Cardiac muscle cell (in vitro differentiated cells and primary cell): Measurements from ENCODE around the gene P2RY6. TPM values are rescaled to one million over a fixed set of nuclear protein-coding genes. Genes with fewer than 3 reads are reported as not detected.

Experiments
- DNase-seq, 2 donors: peaks; one replicate each; pipeline versions ENCODE4 v3.0.0 to v3.0.0-alpha.2; 2010 to 2017; ENCODE audit warnings: low read depth in 1 of 2, low spot score in 1 of 2
- H3K27ac ChIP-seq: fragments of 200-600 bp; sonication (generic); 2 replicates; pipeline ENCODE4 v1.5.1; 2016
- H3K27me3 ChIP-seq: fragments of 200-600 bp; sonication (generic); 2 replicates; pipeline ENCODE4 v1.6.0; 2016; ENCODE audit warnings: control low read depth
- H3K36me3 ChIP-seq: fragments of 200-600 bp; sonication (generic); 2 replicates; pipeline ENCODE4 v1.5.1; 2016; ENCODE audit warnings: control low read depth
- H3K4me1 ChIP-seq: fragments of 200-600 bp; sonication (generic); 2 replicates; pipeline ENCODE4 v1.8.1; 2017; ENCODE audit warnings: low read depth, mild to moderate bottlenecking, mixed run types
- H3K4me3 ChIP-seq: fragments of 200-600 bp; sonication (generic); 2 replicates; pipeline ENCODE4 v1.5.1; 2016; ENCODE audit warnings: mild to moderate bottlenecking
- H3K9me3 ChIP-seq: fragments of 200-600 bp; sonication (generic); 2 replicates; pipeline ENCODE4 v1.5.1; 2017; ENCODE audit warnings: low read depth, mild to moderate bottlenecking, control low read depth
- CTCF ChIP-seq: IDR thresholded peaks from 2 replicates; pipeline ENCODE4 v1.5.1; 2012; ENCODE audit warnings: low read depth, mild to moderate bottlenecking, low read length
- polyA plus RNA-seq: library from polyadenylated mRNA; unstranded; fragments of >200 nt; fragmentation: Nextera tagmentation; extraction: Ambion mirVana; gene quantifications from 2 replicates; pipeline ENCODE4 v1.2.1, GENCODE V29; 2016
- total RNA-seq: library from RNA; depleted of rRNA; stranded (reverse); fragments of >200 nt; gene quantifications from 2 replicates; pipeline ENCODE4 v1.2.3, GENCODE V29; 2016

Gene P2RY6
- total and polyA plus RNA-seq, 2 experiments from 2014 or later: 0.39 TPM; not detected in 1

GRCh38 chr11:73297702-73298101 is 25.6 kb downstream of the P2RY6 start:
- no peak for TF ChIP-seq CTCF
- H3K27ac ChIP-seq: no peak overlapping the region
- H3K4me3 ChIP-seq: no peak overlapping the region
- H3K4me1 ChIP-seq: no peaks in the 10 kb centered on the region
- no peaks in the 10 kb centered on the region for H3K9me3 ChIP-seq
- no peaks in the 10 kb centered on the region for H3K36me3 ChIP-seq
- peaks cover 4% of the 10 kb centered on the region for H3K27me3 ChIP-seq
- no peak for DNase-seq

GRCh38 chr11:73298233-73298632 is 26.1 kb downstream of the P2RY6 start:
- H3K27ac ChIP-seq: no peak overlapping the region
- no peaks in the 10 kb centered on the region for H3K9me3 ChIP-seq
- H3K36me3 ChIP-seq: no peaks in the 10 kb centered on the region
- no peak overlapping the region for H3K4me3 ChIP-seq
- TF ChIP-seq CTCF: no peak
- DNase-seq: no peak
- H3K4me1 ChIP-seq: no peaks in the 10 kb centered on the region
- H3K27me3 ChIP-seq: peaks cover 4% of the 10 kb centered on the region

DNA sequence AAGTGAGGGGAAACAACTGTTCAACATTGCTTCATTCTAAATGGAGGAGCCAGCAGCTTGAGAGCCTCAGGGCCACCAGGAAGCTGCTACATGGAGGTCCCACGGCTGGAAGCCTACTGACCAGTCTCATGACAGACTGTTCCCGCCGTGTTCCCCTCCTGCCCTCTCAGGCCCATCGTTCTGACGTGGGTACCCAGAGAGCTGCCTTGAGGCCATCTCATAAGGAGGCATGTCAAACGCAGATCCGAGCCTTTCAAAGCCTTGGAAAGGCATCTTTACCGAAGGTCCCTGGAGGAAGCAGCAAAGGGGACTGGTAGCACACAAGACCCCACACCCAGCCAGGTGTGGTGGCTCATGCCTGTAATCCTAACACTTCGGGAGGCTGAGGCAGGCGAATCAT is 27.6 kb downstream of the P2RY6 start:
- TF ChIP-seq CTCF: no peak
- H3K4me1 ChIP-seq: no peaks in the 10 kb centered on the region
- H3K4me3 ChIP-seq: no peak overlapping the region
- no peak for DNase-seq
- H3K27ac ChIP-seq: no peak overlapping the region
- H3K27me3 ChIP-seq: no peaks in the 10 kb centered on the region
- H3K9me3 ChIP-seq: no peaks in the 10 kb centered on the region
- no peaks in the 10 kb centered on the region for H3K36me3 ChIP-seq

DNA sequence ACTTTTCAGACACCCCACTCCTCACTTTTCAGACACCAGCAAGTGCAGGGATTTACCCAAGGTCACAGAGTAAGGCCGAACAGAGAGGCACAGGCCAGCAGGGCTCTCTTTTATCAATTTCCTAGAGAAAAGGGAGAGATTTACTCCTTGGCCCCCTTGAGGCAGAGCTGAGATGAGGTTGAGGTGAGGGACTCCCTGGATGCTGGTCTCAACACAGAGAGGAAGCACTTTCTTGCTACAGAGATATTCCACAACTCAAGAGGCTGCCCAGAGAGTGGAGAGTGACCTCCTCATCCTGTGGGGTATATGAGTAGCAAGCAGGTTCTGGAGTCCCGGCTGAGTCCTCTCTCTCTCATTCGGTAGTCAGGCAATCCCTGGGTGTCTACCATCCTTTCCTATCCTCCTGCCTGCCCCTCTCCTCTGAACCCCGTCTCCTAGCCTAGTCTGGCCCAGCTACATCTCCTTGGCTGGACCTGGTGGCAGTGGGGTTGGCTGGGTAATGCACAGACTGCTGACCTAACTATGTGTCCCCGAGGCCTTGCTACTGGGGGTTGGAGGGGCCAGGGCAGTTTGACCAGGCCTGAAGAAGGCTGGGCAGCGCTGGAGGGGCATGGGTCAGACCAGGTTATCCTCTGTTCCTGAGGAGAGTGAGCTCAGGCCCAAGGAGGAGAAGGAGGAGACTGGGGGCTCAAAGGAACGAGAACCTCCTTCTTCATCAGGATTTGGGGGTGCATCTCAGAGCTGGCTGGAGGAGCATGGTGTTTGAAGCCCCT is 34.1 kb downstream of the P2RY6 start:
- Histone ChIP-seq H3K27ac (peak overlapping the region; percentile 69), H3K36me3 (peaks cover 5% of the 10 kb centered on the region), H3K4me3 (no peak overlapping the region), H3K4me1 (peaks cover 6% of the 10 kb centered on the region), H3K9me3 (no peaks in the 10 kb centered on the region), H3K27me3 (no peaks in the 10 kb centered on the region)
- peak; percentile 4 for TF ChIP-seq CTCF
- no peak for DNase-seq

GRCh38 chr11:73306977-73307322 is 34.8 kb downstream of the P2RY6 start:
- peaks cover 5% of the 10 kb centered on the region for H3K36me3 ChIP-seq
- no peaks in the 10 kb centered on the region for H3K9me3 ChIP-seq
- H3K4me1 ChIP-seq: peaks cover 12% of the 10 kb centered on the region
- peak overlapping the region; percentile 10 for H3K4me3 ChIP-seq
- H3K27me3 ChIP-seq: no peaks in the 10 kb centered on the region
- no peak for DNase-seq
- TF ChIP-seq CTCF: no peak
- peak overlapping the region; percentile 69 for H3K27ac ChIP-seq
